ENCODE data around the gene HTR6.
A peak's percentile ranks its signal among the peaks of the same experiment; 100 is the strongest.

Gene HTR6

DNA sequence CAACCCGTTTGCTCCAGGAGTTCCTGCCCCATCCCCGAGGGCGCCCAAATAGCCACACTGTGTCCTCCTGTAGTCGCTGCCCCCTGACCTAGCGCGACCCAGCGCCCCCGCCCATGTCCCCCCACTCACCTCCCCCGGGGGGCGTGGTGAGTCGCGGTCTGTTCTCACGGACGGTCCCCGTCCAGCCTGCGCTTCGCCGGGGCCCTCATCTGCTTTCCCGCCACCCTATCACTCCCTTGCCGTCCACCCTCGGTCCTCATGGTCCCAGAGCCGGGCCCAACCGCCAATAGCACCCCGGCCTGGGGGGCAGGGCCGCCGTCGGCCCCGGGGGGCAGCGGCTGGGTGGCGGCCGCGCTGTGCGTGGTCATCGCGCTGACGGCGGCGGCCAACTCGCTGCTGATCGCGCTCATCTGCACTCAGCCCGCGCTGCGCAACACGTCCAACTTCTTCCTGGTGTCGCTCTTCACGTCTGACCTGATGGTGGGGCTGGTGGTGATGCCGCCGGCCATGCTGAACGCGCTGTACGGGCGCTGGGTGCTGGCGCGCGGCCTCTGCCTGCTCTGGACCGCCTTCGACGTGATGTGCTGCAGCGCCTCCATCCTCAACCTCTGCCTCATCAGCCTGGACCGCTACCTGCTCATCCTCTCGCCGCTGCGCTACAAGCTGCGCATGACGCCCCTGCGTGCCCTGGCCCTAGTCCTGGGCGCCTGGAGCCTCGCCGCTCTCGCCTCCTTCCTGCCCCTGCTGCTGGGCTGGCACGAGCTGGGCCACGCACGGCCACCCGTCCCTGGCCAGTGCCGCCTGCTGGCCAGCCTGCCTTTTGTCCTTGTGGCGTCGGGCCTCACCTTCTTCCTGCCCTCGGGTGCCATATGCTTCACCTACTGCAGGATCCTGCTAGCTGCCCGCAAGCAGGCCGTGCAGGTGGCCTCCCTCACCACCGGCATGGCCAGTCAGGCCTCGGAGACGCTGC, 1.1 kb downstream of the HTR6 start:
- H3K4me3 ChIP-seq (replicated peaks in 1 of 2; ENCODE audit: low read depth in 2 of 2, low read length in 2 of 2): no peak overlapping the region
- no peak for TF ChIP-seq CTCF (IDR thresholded peaks at IDR 0.05; ENCODE audit: low read depth, low read length)
- no peak for DNase-seq (ENCODE audit: low read depth in 2 of 2)

DNA sequence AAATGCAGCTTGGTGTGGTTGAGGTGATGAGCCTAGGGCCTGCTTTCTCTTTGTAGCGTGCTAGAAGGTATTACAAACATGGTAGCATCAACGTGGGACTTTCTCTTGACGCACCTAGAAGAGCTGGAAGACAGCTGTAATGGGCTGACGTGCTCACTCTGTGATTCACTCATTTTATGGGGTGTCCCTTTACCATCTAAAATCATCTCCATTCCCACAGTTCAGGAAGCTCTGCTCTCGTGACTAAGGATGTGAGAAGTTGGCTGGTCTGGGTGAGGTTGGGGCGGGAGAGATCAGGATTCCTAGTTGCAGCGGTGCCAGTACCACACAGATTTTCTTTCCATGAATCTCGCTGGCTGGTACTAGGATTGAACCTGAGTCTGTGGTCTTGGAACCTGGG, 4.2 kb downstream of the HTR6 start:
- DNase-seq (ENCODE audit: low read depth in 2 of 2): no peak
- no peak overlapping the region for H3K4me3 ChIP-seq (replicated peaks in 1 of 2; ENCODE audit: low read depth in 2 of 2, low read length in 2 of 2)
- TF ChIP-seq CTCF (IDR thresholded peaks at IDR 0.05; ENCODE audit: low read depth, low read length): no peak

- DNase-seq (ENCODE audit: low read depth in 2 of 2): no peak
- no peak for TF ChIP-seq CTCF (IDR thresholded peaks at IDR 0.05; ENCODE audit: low read depth, low read length)
- no peak overlapping the region for H3K4me3 ChIP-seq (replicated peaks in 1 of 2; ENCODE audit: low read depth in 2 of 2, low read length in 2 of 2)
Measured at GRCh38 chr1:19670787-19671186, 6.1 kb downstream of the HTR6 start.

DNA sequence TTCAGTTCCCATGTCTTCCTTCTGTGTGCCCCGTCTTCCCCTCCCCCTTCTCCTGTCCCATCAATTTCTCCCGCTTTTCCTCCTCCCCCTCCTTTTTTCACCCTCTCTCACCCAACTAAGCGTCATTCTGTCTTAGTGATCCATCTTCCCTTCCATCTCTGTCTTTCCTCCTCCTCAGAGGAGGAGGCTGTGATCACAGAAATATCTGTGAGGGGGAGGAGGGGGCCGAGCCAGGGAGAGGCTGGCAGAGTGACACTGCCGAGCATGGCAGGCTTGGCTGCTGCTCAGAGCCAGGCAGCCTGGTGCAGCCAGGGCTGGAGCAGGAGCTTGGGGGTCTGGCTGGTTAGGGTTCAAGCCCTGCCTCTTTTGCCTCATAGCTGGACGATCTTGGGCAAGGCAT, 7.6 kb downstream of the HTR6 start:
- DNase-seq (ENCODE audit: low read depth in 2 of 2): no peak
- no peak overlapping the region for H3K4me3 ChIP-seq (replicated peaks in 1 of 2; ENCODE audit: low read depth in 2 of 2, low read length in 2 of 2)
- TF ChIP-seq CTCF (IDR thresholded peaks at IDR 0.05; ENCODE audit: low read depth, low read length): no peak

DNA sequence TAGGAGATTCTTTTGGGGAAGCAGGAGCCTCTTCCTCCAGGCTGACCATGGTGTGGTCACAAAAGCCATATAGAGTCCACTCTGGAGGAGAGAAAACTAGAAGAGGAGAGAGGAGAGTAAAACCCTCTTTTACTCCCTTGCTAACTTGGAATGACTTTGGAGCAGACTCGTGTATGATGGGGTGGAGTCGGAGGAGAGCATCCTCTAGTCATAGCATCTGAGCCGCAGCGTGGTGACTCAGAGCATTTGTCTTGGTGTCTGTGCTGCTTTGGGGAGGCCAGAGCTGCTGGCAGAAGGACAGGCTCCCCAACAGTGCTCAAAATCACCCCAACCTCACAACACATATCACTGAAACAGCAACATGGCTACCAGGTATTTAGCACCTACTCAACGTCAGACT, 11.1 kb downstream of the HTR6 start:
- H3K4me3 ChIP-seq (replicated peaks in 1 of 2; ENCODE audit: low read depth in 2 of 2, low read length in 2 of 2): no peak overlapping the region
- DNase-seq (ENCODE audit: low read depth in 2 of 2): no peak

GRCh38 chr1:19676438-19676922, 11.8 kb downstream of the HTR6 start:
- no peak for TF ChIP-seq CTCF (IDR thresholded peaks at IDR 0.05; ENCODE audit: low read depth, low read length)
- H3K4me3 ChIP-seq (replicated peaks in 1 of 2; ENCODE audit: low read depth in 2 of 2, low read length in 2 of 2): no peak overlapping the region
- peak; percentile 77 to 78 for DNase-seq (ENCODE audit: low read depth in 2 of 2)

More for the DNA sequence above, 11.1 kb downstream of the HTR6 start:
- no peak for TF ChIP-seq CTCF (IDR thresholded peaks at IDR 0.05; ENCODE audit: low read depth, low read length)

All from cardiac fibroblast (primary cell).